ENCODE measurements around the gene IPO13. TPM values are rescaled to one million over a fixed set of nuclear protein-coding genes. Genes with fewer than 3 reads are reported as not detected.

Gene IPO13
- polyA plus RNA-seq, 3 donors: 10.1 to 20.4 (median 10.6) TPM

GRCh38 chr1:43997295-43997999 is 50.7 kb downstream of the IPO13 start:
- H3K4me2 ChIP-seq (replicated peaks; ENCODE audit: extremely low read depth, low read length, poor library complexity, severe bottlenecking): no peak overlapping the region
- H3K27me3 ChIP-seq (ENCODE audit: control insufficient read depth in 2 of 2, insufficient read depth in 2 of 2, low read length in 2 of 2): no peaks in the 10 kb centered on the region
- H3K36me3 ChIP-seq (replicated peaks in 1 of 2; ENCODE audit: control insufficient read depth in 1 of 2, insufficient read depth in 2 of 2, low read length in 2 of 2): no peaks in the 10 kb centered on the region
- intact Hi-C loops (cut with micrococcal nuclease): no loop called here
- H3K4me1 Mint-ChIP-seq: peaks cover 7% of the 10 kb centered on the region
- no peak for TF ChIP-seq CTCF (IDR thresholded peaks at IDR 0.05)
- H3K27ac Mint-ChIP-seq: peak overlapping the region in 1 of 7 donors; percentile 74
- H3K36me3 Mint-ChIP-seq: no peaks in the 10 kb centered on the region
- no peaks in the 10 kb centered on the region for H3K79me2 ChIP-seq (ENCODE audit: insufficient read depth, low read length)
- no peak overlapping the region for H3K27ac ChIP-seq (ENCODE audit: low read depth in 1 of 2, low read length in 2 of 2)
- no peaks in the 10 kb centered on the region for H4K20me1 ChIP-seq (ENCODE audit: insufficient read depth, low read length)
- no peak overlapping the region for H2AFZ ChIP-seq (ENCODE audit: insufficient read depth, low read depth, low read length, poor library complexity, severe bottlenecking)
- no peak overlapping the region for H3K4me3 ChIP-seq (replicated peaks in 1 of 3; ENCODE audit: low read depth in 2 of 3, low read length in 3 of 3)
- 97% methylated on average over 21 of the region's 22 CpGs for WGBS (ENCODE audit: insufficient coverage)
- no peak overlapping the region for H3K4me3 Mint-ChIP-seq
- H3K9me3 Mint-ChIP-seq: no peaks in the 10 kb centered on the region
- DNase-seq: no peak
- H3K27me3 Mint-ChIP-seq (ENCODE audit: low read depth in 3 of 3): peaks cover 0 to 7% (median 5%) of the 10 kb centered on the region in 3 donors
- no peaks in the 10 kb centered on the region for H3K9me3 ChIP-seq (replicated peaks in 1 of 2; ENCODE audit: control insufficient read depth in 1 of 2, insufficient read depth in 1 of 2, low read length in 2 of 2)
- H3K4me1 ChIP-seq (ENCODE audit: control insufficient read depth in 1 of 2, insufficient read depth in 2 of 2, low read length in 2 of 2): peaks cover 0 to under 1% of the 10 kb centered on the region in 2 donors
- H3K9ac ChIP-seq (ENCODE audit: insufficient read depth, low read length, poor library complexity, severe bottlenecking): no peak overlapping the region

GRCh38 chr1:43998000-43998378 is 51.2 kb downstream of the IPO13 start:
- Histone ChIP-seq H3K4me3 (replicated peaks in 1 of 3; ENCODE audit: low read depth in 2 of 3, low read length in 3 of 3) (no peak overlapping the region), H3K79me2 (ENCODE audit: insufficient read depth, low read length) (no peaks in the 10 kb centered on the region), H3K27me3 (ENCODE audit: control insufficient read depth in 2 of 2, insufficient read depth in 2 of 2, low read length in 2 of 2) (no peaks in the 10 kb centered on the region), H3K4me1 (ENCODE audit: control insufficient read depth in 1 of 2, insufficient read depth in 2 of 2, low read length in 2 of 2) (no peaks in the 10 kb centered on the region), H2AFZ (ENCODE audit: insufficient read depth, low read depth, low read length, poor library complexity, severe bottlenecking) (no peak overlapping the region), H3K27ac (ENCODE audit: low read depth in 1 of 2, low read length in 2 of 2) (no peak overlapping the region), H4K20me1 (ENCODE audit: insufficient read depth, low read length) (no peaks in the 10 kb centered on the region), H3K36me3 (replicated peaks in 1 of 2; ENCODE audit: control insufficient read depth in 1 of 2, insufficient read depth in 2 of 2, low read length in 2 of 2) (no peaks in the 10 kb centered on the region), H3K4me2 (replicated peaks; ENCODE audit: extremely low read depth, low read length, poor library complexity, severe bottlenecking) (no peak overlapping the region), H3K9ac (ENCODE audit: insufficient read depth, low read length, poor library complexity, severe bottlenecking) (no peak overlapping the region), H3K9me3 (replicated peaks in 1 of 2; ENCODE audit: control insufficient read depth in 1 of 2, insufficient read depth in 1 of 2, low read length in 2 of 2) (no peaks in the 10 kb centered on the region)
- Mint-ChIP-seq H3K9me3 (no peaks in the 10 kb centered on the region), H3K27ac (peak overlapping the region in 1 of 7 donors; percentile 74), H3K4me3 (no peak overlapping the region), H3K4me1 (peaks cover 4% of the 10 kb centered on the region), H3K27me3 (ENCODE audit: low read depth in 3 of 3) (peaks cover 0 to 10% (median 5%) of the 10 kb centered on the region in 3 donors), H3K36me3 (no peaks in the 10 kb centered on the region)
- intact Hi-C loops (cut with micrococcal nuclease): no loop called here
- WGBS (ENCODE audit: insufficient coverage): 98% methylated on average over 8 of the region's 11 CpGs
- no peak for TF ChIP-seq CTCF (IDR thresholded peaks at IDR 0.05)
- no peak for DNase-seq

Measured in CD14-positive monocyte (primary cell).